Measurements from ENCODE around the gene MAPK8. TPM values are rescaled to one million over a fixed set of nuclear protein-coding genes. Genes with fewer than 3 reads are reported as not detected.
A peak's percentile ranks its signal among the peaks of the same experiment; 100 is the strongest.

Gene MAPK8
- total RNA-seq, 1 donor from 2014 or later = 66.4 TPM

DNA sequence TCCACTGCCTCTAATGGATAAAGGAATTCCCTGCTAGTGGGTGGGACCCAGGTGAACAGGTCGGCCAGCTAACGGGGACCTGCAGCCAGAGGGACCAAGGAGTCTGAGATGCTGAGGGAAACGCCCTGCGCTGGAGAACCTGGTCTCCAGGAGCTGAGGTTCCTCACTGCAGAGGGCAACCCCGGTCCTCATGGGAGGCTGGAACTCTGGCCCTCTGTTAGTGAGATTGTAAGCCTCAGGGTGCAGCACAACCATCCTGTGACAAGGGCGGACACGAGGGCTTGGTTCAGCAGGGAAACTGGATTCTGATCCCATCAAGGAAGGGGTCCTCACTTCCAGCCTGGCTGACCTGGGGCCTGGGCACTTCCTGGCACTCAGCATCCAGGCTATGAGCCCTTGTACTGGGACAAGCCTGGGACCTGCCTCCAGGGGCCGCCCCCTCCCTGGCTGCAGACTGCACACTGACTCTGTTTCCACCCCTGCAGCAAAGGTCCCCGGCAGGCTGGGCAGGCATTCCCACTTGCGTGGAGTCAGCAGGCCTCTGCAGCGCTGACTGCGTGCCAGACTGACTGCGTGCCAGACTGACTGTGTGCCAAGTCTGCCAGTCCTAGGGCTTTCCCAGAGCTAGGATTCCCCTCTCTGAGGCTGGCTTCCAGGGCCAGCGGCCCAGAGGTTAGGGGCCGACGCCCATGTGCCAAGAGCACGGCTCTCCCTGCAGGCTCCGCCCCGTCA is 143.2 kb downstream of the MAPK8 start:
- Mint-ChIP-seq H3K36me3 (no peaks in the 10 kb centered on the region), H3K4me3 (no peak overlapping the region), H3K27me3 (ENCODE audit: low read depth) (no peaks in the 10 kb centered on the region), H3K4me1 (peaks cover 24% of the 10 kb centered on the region), H3K27ac (no peak overlapping the region), H3K9me3 (no peaks in the 10 kb centered on the region)
- no peak for DNase-seq (ENCODE audit: low spot score in 2 of 2, unreplicated experiment in 2 of 2)
- TF ChIP-seq, protein P1, sequence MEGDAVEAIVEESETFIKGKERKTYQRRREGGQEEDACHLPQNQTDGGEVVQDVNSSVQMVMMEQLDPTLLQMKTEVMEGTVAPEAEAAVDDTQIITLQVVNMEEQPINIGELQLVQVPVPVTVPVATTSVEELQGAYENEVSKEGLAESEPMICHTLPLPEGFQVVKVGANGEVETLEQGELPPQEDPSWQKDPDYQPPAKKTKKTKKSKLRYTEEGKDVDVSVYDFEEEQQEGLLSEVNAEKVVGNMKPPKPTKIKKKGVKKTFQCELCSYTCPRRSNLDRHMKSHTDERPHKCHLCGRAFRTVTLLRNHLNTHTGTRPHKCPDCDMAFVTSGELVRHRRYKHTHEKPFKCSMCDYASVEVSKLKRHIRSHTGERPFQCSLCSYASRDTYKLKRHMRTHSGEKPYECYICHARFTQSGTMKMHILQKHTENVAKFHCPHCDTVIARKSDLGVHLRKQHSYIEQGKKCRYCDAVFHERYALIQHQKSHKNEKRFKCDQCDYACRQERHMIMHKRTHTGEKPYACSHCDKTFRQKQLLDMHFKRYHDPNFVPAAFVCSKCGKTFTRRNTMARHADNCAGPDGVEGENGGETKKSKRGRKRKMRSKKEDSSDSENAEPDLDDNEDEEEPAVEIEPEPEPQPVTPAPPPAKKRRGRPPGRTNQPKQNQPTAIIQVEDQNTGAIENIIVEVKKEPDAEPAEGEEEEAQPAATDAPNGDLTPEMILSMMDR (IDR thresholded peaks at IDR 0.05; ENCODE audit: unreplicated experiment) = no peak

- Mint-ChIP-seq H3K36me3 (no peaks in the 10 kb centered on the region), H3K27ac (no peak overlapping the region), H3K27me3 (ENCODE audit: low read depth) (no peaks in the 10 kb centered on the region), H3K4me3 (no peak overlapping the region), H3K9me3 (no peaks in the 10 kb centered on the region), H3K4me1 (peaks cover 26% of the 10 kb centered on the region)
- TF ChIP-seq, protein P1 (IDR thresholded peaks at IDR 0.05; ENCODE audit: unreplicated experiment) = no peak
- DNase-seq (ENCODE audit: low spot score in 2 of 2, unreplicated experiment in 2 of 2) = no peak
Observed at GRCh38 chr10:48450233-48450740, 143.8 kb downstream of the MAPK8 start.

DNA sequence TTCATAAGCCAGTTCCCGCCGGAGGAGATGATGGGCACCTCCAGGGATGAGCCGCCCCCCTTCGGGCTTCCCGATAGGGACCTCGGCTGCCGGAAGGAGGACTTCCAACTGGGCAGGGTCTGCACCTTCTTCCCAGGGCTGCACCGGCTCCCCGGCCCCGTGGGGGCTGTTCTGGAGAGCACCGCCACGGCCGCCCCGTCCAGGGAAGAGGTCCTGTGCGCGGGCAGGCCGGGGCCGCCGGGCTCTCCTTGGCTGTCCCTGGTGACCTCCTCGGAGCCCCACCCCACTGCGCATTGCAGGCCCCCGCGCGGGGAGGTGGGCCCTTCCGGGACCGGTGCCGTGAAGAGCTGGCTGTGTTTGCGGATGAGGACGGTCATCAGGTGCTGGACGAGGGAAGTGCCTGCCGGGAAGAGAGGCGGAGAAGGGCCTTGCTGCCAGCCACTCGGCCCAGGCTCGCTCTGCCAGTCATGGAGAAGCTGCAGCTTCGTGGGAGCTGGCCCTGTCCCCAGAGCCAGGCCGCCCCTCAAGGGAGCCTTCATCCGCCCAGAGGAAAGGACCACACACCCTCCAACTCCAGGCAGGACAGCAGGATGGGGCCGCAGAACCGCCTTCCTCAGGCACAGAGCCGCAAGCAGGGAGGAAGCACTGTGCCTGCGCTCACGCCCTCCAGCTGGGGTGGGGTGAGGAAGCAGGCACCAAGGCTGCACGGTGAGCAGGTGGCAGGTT is 144.4 kb downstream of the MAPK8 start:
- TF ChIP-seq, protein P1 (IDR thresholded peaks at IDR 0.05; ENCODE audit: unreplicated experiment) = no peak
- no peak for DNase-seq (ENCODE audit: low spot score in 2 of 2, unreplicated experiment in 2 of 2)
- no peak overlapping the region for H3K4me3 Mint-ChIP-seq
- H3K27ac Mint-ChIP-seq = no peak overlapping the region
- H3K36me3 Mint-ChIP-seq = no peaks in the 10 kb centered on the region
- H3K27me3 Mint-ChIP-seq (ENCODE audit: low read depth) = no peaks in the 10 kb centered on the region
- peaks cover 27% of the 10 kb centered on the region for H3K4me1 Mint-ChIP-seq
- no peaks in the 10 kb centered on the region for H3K9me3 Mint-ChIP-seq

DNA sequence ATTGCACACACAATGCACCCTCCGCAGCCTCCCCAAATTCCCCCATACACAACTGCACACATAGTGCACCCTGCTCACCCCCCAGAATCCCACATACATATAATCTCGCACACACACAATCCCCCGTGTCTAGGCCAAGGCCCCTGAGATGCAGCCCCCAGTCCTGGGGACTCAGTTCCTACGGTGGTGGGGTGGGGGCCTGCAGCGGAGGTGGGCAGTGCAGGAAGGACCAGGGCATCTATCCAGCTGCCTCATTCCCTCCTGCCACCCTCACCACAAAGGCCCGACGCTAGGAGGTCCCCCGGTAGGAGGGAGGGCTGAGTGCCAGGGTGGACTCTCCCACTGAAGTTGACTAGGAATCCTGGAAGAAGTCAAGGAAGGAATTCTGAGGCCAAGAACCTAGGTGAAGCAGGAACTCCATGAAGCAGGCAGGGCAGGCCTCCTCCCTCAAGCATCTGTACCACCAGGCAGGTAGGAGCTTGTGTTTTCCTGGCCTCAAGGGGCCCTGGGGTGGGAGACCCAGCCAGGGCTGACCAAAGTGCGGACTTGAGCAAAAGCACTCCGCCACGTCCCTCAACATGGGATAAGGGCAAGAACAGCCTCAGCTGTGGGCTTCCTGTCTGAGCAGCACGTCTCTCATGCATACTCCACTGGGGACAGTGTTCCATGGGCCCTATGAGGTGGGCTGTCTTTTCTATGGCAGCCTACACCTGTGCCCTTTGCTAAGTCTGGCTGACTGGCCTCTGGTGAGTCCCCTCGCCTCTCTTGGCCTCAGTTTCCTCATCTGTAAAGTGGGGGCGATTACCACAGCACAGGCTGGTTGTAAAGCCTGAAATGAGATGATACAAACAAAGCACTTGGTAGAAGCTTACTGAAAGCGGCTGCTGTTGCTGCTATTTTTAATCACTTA is 145.7 kb downstream of the MAPK8 start:
- no peak overlapping the region for H3K27ac Mint-ChIP-seq
- H3K9me3 Mint-ChIP-seq = no peaks in the 10 kb centered on the region
- H3K36me3 Mint-ChIP-seq = no peaks in the 10 kb centered on the region
- H3K27me3 Mint-ChIP-seq (ENCODE audit: low read depth) = no peaks in the 10 kb centered on the region
- TF ChIP-seq, protein P1 (IDR thresholded peaks at IDR 0.05; ENCODE audit: unreplicated experiment) = no peak
- H3K4me1 Mint-ChIP-seq = peaks cover 38% of the 10 kb centered on the region
- H3K4me3 Mint-ChIP-seq = no peak overlapping the region
- no peak for DNase-seq (ENCODE audit: low spot score in 2 of 2, unreplicated experiment in 2 of 2)

DNA sequence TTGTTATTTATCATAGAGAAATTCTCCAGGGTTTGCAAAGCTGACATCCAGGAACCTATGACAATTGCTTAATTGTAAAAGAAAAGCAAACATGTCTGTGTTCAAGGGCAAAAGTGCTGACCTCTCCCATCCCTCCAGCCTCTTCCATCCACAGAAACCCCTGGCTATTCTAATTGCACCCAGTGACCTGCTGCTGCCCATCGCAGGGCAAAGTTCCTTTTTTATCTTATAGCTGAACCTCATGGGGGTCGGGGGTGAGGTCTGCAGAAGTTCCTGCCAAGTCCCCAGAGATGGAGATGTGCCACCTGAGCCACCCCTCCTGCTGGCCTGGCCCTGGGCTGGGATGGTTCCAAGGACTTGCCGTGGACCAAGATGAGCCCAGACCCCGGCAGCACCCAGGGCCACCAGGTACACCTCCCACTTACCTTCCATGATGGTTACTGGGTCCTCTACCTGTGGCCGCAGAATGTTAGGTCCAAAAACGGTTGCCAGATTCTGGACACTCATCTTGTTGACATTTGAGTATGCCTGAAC is 146.5 kb downstream of the MAPK8 start:
- DNase-seq (ENCODE audit: low spot score in 2 of 2, unreplicated experiment in 2 of 2) = no peak
- H3K27ac Mint-ChIP-seq = peak overlapping the region; percentile 33
- H3K4me3 Mint-ChIP-seq = no peak overlapping the region
- H3K9me3 Mint-ChIP-seq = no peaks in the 10 kb centered on the region
- H3K27me3 Mint-ChIP-seq (ENCODE audit: low read depth) = no peaks in the 10 kb centered on the region
- no peaks in the 10 kb centered on the region for H3K36me3 Mint-ChIP-seq
- TF ChIP-seq, protein P1 (IDR thresholded peaks at IDR 0.05; ENCODE audit: unreplicated experiment) = no peak
- H3K4me1 Mint-ChIP-seq = peaks cover 42% of the 10 kb centered on the region
